ENCODE data around the gene FANCM. TPM values are rescaled to one million over a fixed set of nuclear protein-coding genes. Genes with fewer than 3 reads are reported as not detected.
"Not testable (repeated sequence)": the region's sequence is repeated elsewhere in the genome, so short reads cannot be mapped to it uniquely, and the experiment has no call there.

The FANCM gene
- polyA plus RNA-seq, 4 donors, result 11.7 to 15.1 (median 12.5) TPM

GRCh38 chr14:45213716-45214115 is 78.0 kb downstream of the FANCM start:
- DNase-seq (ENCODE audit: low read depth in 4 of 4, low spot score in 2 of 4), result not testable (repeated sequence)

- DNase-seq (ENCODE audit: low read depth in 4 of 4, low spot score in 2 of 4), result not testable (repeated sequence)
Observed at GRCh38 chr14:45214341-45214740, 78.6 kb downstream of the FANCM start.

- no peak for DNase-seq (ENCODE audit: low read depth in 4 of 4, low spot score in 2 of 4)
Observed at GRCh38 chr14:45222485-45223262, 86.9 kb downstream of the FANCM start.

- DNase-seq (ENCODE audit: low read depth in 4 of 4, low spot score in 2 of 4), result no peak
Observed at GRCh38 chr14:45227566-45227965, 91.8 kb downstream of the FANCM start.

- no peak for DNase-seq (ENCODE audit: low read depth in 4 of 4, low spot score in 2 of 4)
Observed at GRCh38 chr14:45238988-45239387, 103.3 kb downstream of the FANCM start.

GRCh38 chr14:45242706-45243105 is 107.0 kb downstream of the FANCM start:
- DNase-seq (ENCODE audit: low read depth in 4 of 4, low spot score in 2 of 4), result no peak

GRCh38 chr14:45246151-45246550 is 110.4 kb downstream of the FANCM start:
- DNase-seq (ENCODE audit: low read depth in 4 of 4, low spot score in 2 of 4), result no peak

- DNase-seq (ENCODE audit: low read depth in 4 of 4, low spot score in 2 of 4), result no peak
Observed at GRCh38 chr14:45246691-45247090, 111.0 kb downstream of the FANCM start.

- no peak for DNase-seq (ENCODE audit: low read depth in 4 of 4, low spot score in 2 of 4)
Observed at GRCh38 chr14:45247427-45247826, 111.7 kb downstream of the FANCM start.

- DNase-seq (ENCODE audit: low read depth in 4 of 4, low spot score in 2 of 4), result no peak
Observed at GRCh38 chr14:45249856-45250575, 114.3 kb downstream of the FANCM start.

Other genes with a start within 250 kb of the FANCM start
- gene KLHL28, start 174.0 kb upstream of the FANCM start, polyA plus RNA-seq (ENCODE audit: insufficient read length in 4 of 4), result 10 to 100 TPM; 12.0 to 17.9 (median 15.7) TPM
- gene TOGARAM1, start 173.7 kb upstream of the FANCM start, polyA plus RNA-seq (ENCODE audit: insufficient read length in 4 of 4), result 10 to 100 TPM; 27.6 to 40.1 (median 37.4) TPM
- gene PRPF39, start 51.8 kb upstream of the FANCM start, polyA plus RNA-seq (ENCODE audit: insufficient read length in 4 of 4), result 10 to 100 TPM; 53.3 to 92.6 (median 70.3) TPM
- 100 to 1,000 TPM; 117 to 136 (median 127) TPM for gene FKBP3, start 1.4 kb upstream of the FANCM start, polyA plus RNA-seq (ENCODE audit: insufficient read length in 4 of 4)
- gene MIS18BP1, start 117.3 kb downstream of the FANCM start, polyA plus RNA-seq (ENCODE audit: insufficient read length in 4 of 4), result 10 to 100 TPM; 28.5 to 54.9 (median 43.5) TPM

Measured in left renal cortex interstitium (tissue), 4 donors.